Measurements from ENCODE around the gene SEMA4D.

DNA sequence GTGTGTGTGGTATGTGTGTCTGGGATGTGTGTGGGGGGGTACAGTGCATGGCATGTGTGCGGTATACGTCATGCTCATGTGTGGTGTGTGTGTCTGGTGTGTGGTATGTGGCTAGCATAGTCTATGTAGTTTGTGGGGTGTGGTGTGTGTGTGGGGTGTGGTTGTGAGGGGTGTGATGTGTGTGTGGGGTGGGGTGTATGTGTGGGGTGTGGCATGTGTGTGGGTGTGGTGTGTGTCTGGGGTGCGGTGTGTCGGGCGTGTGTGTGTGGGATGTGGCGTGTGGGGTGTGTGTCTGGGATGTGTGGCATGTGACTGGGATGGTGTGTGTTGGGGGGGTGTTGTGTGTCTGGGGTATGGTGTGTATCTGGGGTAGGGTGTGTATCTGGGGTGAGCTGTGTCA, 127.3 kb downstream of the SEMA4D start:
- TF ChIP-seq, protein P1, sequence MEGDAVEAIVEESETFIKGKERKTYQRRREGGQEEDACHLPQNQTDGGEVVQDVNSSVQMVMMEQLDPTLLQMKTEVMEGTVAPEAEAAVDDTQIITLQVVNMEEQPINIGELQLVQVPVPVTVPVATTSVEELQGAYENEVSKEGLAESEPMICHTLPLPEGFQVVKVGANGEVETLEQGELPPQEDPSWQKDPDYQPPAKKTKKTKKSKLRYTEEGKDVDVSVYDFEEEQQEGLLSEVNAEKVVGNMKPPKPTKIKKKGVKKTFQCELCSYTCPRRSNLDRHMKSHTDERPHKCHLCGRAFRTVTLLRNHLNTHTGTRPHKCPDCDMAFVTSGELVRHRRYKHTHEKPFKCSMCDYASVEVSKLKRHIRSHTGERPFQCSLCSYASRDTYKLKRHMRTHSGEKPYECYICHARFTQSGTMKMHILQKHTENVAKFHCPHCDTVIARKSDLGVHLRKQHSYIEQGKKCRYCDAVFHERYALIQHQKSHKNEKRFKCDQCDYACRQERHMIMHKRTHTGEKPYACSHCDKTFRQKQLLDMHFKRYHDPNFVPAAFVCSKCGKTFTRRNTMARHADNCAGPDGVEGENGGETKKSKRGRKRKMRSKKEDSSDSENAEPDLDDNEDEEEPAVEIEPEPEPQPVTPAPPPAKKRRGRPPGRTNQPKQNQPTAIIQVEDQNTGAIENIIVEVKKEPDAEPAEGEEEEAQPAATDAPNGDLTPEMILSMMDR (IDR thresholded peaks at IDR 0.05; ENCODE audit: insufficient read depth, low read length) = no peak
- TF ChIP-seq, protein P2, sequence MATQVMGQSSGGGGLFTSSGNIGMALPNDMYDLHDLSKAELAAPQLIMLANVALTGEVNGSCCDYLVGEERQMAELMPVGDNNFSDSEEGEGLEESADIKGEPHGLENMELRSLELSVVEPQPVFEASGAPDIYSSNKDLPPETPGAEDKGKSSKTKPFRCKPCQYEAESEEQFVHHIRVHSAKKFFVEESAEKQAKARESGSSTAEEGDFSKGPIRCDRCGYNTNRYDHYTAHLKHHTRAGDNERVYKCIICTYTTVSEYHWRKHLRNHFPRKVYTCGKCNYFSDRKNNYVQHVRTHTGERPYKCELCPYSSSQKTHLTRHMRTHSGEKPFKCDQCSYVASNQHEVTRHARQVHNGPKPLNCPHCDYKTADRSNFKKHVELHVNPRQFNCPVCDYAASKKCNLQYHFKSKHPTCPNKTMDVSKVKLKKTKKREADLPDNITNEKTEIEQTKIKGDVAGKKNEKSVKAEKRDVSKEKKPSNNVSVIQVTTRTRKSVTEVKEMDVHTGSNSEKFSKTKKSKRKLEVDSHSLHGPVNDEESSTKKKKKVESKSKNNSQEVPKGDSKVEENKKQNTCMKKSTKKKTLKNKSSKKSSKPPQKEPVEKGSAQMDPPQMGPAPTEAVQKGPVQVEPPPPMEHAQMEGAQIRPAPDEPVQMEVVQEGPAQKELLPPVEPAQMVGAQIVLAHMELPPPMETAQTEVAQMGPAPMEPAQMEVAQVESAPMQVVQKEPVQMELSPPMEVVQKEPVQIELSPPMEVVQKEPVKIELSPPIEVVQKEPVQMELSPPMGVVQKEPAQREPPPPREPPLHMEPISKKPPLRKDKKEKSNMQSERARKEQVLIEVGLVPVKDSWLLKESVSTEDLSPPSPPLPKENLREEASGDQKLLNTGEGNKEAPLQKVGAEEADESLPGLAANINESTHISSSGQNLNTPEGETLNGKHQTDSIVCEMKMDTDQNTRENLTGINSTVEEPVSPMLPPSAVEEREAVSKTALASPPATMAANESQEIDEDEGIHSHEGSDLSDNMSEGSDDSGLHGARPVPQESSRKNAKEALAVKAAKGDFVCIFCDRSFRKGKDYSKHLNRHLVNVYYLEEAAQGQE (IDR thresholded peaks at IDR 0.05; ENCODE audit: insufficient replicate concordance, low read depth) = no peak
- TF ChIP-seq POLR2AphosphoS5 (IDR thresholded peaks at IDR 0.05; ENCODE audit: low read depth) (no peak), GABPA (IDR thresholded peaks at IDR 0.05; ENCODE audit: low read depth) (no peak)

Data from HL-60 (cell line).